Fibroblast of gingiva (primary cell): ENCODE results near the gene WDR27.
"Not testable (repeated sequence)": the region's sequence is repeated elsewhere in the genome, so short reads cannot be mapped to it uniquely, and the experiment has no call there.

ENCODE experiments used
- DNase-seq: peaks from one replicate; pipeline ENCODE4 v3.0.0-alpha.2; 2011; ENCODE audit warnings: low read depth

The WDR27 gene

DNA sequence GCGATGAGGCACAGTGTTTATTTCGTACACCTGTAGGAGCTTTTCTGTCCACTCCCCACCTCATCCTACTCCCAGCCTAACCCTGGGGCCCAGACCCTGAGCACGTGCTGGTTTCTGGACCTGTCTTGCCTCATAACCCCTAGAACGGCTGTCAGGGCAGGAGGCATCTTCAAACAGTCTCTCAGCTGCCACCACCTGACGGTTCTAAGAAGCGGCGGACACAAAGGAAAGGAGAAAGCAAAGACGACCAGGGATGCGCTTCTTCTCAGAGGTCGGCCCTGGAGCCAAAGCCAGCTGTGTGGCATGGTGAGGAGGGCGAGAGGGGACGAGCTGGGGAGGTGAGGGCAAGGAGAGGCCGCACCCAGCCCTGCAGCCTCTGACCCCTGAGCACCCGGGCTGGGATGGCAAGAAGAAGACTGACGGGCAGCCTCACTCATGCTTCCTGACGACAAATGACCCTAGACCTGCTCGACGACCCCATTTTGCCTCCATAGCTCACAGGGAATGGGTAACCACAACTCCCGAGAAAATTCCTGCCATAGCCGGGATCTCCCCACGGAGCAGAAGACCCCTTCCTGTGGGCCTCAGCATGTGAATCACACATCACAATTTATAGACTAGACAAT is 62.1 kb downstream of the WDR27 start:
- no peak for DNase-seq

DNA sequence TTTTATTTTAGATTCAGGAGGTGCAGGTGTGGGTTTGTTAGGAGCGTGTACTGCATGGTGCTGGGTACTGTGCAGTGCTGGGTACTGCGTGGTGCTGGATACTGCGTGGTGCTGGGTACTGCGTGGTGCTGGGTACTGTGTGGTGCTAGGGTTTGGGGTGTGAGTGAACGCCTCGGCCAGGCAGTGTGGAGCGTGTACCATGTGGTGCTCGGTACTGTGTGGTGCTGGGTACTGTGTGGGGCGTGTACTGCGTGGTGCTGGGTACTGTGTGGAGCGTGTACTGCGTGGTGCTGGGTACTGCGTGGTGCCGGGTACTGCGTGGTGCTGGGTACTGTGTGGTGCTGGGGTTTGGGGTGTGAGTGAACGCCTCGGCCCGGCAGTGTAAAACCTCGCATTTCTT is 62.9 kb downstream of the WDR27 start:
- no peak for DNase-seq

DNA sequence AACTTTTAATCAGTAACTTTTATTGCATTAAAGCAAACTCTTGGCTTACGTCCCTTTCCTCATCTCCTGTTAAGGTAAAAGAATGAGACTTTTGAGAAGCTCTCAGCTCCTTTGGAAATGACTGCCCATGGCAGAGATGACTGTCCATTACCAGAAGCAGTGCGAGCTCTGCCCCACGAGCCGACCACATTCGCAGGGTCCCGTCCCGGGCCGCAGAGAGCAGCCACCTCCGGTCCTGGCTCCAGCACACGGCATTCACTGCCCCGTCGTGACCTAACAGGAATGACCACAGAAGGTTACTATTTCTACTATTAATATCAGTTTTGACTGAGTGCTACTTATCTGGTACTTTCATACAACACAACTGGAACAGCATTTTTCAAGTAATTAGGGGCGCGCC is 63.4 kb downstream of the WDR27 start:
- no peak for DNase-seq

DNA sequence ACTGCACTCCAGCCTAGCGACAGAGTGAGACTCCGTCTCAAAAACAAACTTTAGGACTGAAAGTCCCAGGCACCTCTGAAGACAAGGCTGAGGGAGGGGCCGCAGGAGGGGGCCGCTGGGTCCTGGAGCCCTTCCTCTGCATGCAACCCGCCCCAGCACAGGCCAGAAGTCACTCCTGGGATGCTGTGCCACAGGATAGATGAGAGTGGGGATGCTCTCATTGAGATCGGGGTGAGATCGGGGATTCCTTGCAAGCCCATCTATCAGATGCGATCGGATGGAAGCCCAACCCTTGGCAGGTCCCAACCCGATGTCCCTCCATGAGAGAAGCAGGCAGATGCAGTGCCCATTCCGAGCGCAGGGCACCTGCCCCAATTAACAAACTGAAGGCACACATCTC is 66.5 kb downstream of the WDR27 start:
- no peak for DNase-seq

DNA sequence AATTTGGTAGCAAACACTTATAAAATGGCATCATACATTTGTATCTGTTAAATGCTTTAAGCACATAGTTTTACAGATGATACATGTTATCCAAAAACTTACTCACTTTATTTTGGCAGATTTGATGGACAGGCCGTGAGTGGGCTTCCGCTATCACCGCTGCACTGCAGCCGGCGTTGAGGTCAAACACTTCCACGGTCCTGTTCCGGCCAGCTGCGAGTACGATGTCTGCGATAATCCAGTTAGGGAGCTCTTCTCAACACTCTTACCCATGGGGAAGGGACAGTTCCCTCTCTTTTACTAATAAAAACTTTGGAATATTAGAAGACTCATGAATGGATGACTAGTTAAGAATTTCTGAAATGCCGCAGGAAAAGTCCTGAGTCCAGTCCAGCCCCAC is 69.0 kb downstream of the WDR27 start:
- no peak for DNase-seq

DNA sequence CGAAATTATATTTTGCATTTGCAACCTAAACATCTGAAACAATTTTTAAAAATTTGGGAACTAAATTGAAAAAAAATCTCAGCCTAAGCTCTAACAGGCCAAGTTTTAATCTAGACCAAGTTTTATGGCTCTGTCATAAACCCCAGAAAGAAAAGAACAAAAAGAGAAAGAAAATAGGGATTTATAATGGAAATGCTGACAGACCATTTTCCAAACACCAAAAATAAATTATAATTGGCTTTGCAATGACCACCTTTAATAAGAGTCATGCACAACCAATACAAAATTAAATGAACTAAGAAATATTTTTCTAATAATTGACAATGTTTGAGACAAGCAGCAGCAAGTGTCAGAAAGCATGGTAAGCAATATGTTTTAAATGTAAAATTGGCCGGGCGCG is 72.6 kb downstream of the WDR27 start:
- no peak for DNase-seq

DNA sequence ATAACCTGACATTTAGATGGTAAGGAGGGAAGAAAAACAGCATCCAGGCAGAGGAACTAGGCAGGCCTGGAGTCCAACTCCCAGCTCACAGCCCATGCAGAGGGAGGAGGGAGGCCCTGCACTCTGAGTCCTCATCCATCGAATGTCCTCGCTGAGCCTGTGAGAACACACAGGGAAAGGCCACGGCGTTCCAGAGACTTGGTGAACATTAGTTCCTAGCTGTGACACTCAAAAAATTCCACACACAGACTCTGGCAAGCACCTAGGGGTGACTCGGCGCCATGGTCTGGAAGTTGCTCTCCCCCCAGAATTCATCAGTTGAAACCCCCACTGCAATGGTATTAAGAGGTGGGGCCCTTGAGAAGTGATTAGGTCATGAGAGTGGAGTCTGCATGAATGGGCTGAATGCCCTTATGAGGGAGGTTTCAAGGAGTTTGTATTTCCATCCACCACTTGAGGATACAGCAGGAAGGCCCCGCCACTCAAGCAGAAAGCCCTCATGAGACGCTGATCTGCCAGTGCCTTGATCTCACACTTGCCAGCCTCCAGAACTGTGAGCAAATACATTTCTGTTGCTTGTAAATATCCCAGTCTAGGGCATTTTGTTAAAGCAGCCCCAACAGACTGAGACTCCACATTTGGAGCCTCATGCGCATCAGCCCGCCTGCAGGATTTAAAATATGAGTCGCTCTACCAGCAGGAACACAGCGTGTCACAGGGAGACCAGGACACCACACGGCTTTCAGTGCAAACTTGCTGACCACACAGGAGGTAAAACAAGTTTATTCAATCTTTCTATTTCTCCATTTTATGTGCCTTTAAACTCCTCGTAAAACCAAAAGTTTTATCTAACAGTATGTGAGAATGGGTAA is 73.9 kb downstream of the WDR27 start:
- no peak for DNase-seq

DNA sequence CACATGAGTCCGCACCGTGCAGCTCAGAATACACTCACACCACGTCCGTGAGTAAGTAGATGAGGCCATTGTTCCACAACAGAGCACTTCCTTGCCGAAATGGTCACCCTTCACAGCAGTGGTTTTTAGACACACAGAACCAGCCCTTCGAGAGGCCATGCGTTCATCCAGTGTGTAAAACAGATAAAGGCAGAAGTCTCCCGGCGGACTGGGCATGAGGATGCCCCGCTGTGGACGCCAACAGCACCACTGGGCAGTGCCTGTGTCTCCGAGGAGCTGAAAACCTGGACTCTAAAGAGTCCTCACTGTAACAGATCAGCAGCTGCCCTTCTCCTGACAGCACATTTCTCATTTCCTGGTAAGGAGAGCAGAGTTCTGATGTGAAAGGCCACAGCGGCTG is 75.2 kb downstream of the WDR27 start:
- no peak for DNase-seq

DNA sequence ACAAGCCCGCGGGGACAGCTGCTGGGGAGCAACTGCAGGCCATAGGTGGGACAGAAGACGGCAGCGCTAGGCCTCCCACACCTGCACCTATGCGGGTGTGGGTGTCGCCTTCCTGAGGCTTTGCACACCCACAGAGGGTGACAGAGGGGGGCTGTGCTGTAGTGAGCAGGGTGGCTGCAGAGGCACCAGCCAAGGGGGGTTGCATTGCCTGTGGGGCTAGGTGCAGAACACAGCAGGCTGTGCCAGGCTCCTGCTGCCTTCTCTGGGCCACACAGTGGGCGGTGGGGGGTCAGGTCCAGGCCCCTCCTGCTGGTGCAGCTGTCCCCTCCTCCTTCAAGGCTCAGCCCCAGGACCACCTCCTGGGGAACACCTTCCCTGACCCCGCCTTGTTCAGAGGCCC is 75.7 kb downstream of the WDR27 start:
- no peak for DNase-seq

DNA sequence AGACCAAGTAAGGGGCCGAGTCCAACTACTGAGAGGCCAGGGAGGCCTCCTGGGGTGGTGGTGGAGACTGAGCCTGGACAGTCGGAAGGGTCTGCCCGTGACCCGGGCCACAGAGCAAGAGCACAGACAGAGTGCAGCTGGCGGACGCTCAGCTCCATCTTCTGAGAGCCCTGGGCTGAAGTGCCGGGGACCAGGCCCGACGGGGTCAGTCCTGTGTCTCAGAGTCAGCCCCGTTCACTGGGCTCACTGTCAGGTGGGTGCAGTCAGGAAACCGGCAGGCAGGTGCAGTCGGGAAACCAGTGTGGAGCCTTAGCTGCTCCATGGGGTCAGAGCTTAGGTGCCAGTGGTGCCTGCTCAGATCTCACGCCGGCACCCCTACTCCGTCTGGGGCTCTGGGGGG is 76.5 kb downstream of the WDR27 start:
- no peak for DNase-seq

DNA sequence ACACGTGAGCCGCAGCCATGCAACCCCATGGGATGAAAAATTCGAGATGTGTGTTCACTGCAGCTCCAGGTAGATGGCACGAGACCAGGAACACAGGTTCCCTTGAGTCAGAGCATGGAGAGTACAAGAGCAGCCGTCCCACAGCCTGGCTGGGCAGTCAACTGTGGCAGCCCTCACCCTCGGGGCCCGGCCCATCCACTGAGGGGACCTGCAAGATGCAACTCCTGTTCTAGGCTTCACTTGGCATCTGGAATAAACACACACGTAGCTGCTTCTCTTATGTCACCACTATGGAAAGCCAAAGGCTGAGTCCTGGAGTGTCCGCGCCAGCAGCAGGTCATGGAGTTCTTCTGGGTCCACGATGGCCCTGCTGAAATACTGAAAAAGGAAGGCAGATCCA is 77.0 kb downstream of the WDR27 start:
- no peak for DNase-seq

DNA sequence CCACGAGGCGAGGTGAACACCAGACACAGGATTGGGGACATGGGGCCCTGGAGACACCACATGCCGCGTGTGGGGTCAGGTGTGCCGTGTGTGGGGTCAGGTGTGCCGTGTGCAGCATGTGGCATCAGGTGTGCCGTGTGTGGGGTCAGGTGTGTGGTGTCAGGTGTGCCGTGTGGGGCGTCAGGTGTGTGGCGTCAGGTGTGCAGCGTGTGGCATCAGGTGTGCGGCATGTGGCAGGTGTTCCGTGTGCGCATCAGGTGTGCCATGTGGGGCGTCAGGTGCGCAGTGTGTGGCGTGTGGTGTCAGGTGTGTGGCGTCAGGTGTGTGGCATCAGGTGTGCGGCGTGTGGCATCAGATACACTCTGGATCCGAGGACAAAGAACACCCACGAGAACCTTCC is 77.9 kb downstream of the WDR27 start:
- no peak for DNase-seq

DNA sequence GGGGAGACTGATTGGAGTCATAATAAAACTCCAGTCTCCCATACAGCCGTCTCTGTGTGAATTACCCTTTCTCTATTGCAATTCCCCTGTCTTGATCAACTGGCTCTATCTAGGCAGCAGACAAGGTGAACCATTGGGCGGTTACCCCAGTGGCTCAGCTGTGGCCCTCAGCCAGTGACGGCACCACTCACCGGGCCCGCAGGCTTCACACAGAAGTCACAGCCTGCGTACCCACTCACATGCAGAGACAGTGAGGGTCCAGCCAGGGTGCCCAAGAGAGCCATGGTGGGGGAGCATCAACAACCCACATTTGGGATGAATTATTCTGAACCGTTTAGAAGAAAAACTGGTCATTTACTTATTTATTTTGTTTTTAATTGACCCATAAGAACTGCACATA is 78.5 kb downstream of the WDR27 start:
- no peak for DNase-seq

DNA sequence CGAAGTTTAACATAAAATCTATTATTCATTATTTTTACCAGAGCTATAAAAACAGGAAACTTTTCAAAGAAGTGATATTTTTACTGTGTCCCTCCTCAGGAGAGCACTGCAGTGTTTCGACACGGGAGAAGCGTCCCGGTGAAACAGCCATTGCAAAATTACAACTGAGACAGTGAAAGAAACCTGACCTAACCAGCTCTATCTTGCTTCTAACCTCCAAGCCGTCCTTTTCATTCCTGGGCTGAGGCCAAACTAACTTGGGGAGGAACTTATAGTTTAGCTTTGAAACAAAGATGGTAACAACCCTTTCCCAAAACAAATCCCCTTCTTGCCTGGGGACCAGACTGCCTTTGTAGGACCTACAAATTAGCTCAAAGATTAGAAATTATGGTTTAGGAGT is 79.2 kb downstream of the WDR27 start:
- DNase-seq: no peak

DNA sequence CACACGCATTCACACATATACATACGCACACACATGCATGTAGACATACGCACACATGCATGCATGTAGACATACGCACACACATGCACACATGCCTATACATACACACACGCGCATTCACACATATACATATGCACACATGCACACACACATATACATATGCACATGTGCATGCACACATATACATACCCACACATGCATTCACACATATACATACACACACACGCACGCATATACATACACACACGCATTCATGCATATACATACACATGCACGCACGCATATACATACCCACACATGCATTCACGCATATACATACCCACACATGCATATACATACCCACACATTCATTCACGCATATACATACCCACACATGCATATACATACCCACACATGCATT is 80.5 kb downstream of the WDR27 start:
- no peak for DNase-seq

DNA sequence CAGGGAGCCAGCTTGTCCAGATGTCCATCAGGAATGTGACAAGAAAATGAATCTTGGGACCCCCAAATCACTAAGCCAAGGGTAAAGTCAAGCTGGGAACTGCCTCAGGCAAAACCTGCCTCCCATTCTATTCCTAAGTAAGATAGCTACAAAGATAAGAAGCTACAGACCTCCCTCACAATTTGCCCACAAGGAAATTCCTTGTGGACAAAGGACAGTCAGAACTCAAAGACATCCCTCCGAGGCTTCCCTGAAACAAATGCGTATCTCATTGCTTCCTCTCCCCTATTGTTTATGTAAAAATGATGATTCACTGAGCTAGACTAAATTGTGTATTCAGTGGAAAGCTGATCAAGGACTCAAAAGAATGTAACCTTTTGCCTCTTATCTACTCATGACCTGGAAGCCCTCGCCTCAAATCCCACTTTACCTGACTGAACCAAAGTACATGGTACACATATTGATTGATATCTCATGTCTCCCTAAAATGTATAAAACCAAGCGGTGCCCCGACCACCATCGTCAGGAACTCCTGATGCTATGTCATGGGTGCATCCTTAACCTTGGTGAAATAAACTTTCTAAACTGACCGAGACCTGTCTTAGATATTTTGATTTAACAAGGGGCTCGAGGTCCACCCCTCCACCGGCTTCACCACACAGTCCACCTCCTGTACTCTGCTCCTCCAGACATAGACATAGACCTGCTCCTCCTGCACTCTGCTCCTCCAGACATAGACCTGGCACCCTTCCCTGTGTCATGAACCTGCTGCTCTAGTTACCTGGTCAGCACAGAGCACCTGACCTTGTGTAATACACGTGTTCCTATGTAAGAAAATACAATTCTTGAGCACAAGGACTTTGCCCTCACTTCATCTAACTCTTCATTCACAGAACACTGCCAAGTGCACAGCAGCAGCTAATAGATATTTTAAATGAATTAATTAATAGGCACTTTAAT is 81.4 kb downstream of the WDR27 start:
- DNase-seq: peak; percentile 21

DNA sequence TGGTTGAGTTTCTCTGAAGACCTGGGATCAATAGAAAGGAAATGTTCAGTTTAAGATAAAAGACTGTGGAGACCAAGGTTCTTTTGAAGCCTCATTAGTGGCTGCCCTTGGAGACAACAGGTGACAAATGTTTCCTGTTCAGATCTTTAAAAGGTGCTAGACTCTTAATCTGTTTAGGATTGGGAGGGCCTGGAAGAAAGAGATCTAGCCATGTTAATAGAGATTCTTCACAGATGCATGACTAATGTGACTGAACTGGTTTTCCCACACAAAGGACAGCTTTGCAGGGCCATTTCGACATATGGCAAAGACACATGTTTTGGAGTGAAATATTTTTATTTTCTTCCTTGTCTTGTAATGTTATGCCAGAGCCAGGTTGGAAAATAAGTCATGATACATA is 82.2 kb downstream of the WDR27 start:
- peak; percentile 30 for DNase-seq

DNA sequence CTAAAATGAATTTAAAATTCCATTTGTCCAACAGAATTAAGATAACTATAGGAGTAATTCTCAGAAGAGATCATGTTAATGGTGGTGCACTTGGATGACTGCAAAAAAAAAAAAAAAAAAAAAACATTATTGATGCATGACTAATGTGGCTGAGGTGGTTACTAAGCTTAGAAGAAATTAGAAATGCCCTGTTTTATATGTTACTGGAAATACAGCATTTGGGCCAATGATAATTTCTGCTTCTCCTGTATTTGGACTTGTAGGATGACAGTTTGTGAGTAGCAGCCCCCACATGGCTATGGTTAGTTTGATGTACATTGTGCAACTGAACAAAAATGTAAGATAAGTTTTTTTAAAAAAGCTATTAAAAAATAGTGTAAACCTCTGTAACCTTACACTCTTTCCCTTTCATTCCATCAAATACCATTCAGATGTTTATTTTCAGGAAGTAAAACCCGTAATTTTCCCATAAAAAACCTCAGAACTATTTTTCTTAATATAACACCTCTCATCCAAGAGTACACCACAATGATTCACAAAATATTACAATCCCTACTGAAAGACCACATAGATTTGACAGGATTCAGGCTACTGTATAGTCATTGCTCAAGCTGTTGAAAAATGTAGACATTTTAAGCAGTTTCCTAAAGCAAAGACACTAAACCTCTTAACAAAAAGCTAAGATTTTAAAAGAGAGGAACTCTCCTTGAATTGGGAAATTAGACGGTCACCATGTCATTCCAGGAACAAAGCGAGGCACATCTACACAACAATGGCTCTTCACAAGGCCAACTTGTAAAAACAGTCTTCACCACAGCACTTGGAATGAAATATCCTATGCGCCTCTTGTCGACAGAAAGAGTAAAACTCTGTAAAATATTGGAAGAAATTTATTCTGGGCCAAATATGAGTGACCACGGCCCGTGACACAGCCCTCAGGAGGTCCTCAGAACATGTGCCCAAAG is 83.0 kb downstream of the WDR27 start:
- peak; percentile 90 for DNase-seq

DNA sequence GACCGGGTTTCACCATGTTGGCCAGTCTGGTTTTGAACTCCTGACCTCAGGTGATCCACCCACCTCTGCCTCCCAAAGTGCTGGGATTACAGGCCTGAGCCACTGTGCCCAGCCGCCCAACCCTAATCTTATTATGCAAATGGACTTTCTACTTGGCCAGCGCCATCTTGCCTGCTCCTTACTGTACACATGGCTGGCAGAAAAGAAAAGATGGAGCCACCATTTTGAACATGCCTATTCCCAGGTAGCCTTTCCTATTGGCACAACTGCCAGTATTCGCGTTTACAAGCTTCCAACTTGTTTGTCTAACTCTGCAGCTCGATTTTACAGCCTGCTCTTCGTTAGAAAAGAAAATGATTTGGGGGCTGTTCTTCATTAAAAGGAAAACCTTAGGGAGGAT is 84.3 kb downstream of the WDR27 start:
- no peak for DNase-seq

DNA sequence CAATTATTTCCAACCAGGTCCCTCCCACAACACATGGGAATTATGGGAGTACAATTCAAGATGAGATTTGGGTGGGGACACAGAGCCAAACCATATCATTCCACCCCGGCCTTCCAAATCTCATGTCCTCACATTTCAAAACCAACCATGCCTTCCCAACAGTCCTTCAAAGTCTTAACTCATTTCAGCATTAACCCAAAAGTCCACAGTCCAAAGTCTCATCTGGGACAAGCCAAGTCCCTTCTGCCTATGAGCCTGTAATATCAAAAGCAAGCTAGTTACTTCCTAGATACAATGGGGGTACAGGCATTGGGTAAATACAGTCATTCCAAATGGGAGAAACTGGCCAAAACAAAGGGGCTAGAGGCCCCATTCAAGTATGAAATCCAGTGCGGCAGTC is 93.2 kb downstream of the WDR27 start:
- not testable (repeated sequence) for DNase-seq

DNA sequence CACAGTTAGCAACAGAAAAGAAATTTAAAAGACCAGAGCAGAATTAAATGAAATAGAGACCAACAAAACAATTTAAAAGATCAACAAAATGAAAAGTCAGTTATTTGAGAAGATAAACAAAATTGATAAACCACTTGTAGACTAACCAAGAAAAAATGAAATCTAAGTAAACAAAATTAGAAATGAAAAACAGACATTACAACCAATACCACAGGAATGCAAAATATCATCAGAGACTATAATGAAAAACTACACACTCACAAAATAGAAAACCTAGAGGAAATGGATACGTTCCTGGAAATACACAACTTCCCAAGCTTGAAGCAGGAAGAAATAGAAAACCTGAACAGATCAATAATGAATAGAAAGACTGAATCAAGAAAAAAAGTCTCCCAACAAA is 97.8 kb downstream of the WDR27 start:
- DNase-seq: peak; percentile 57

DNA sequence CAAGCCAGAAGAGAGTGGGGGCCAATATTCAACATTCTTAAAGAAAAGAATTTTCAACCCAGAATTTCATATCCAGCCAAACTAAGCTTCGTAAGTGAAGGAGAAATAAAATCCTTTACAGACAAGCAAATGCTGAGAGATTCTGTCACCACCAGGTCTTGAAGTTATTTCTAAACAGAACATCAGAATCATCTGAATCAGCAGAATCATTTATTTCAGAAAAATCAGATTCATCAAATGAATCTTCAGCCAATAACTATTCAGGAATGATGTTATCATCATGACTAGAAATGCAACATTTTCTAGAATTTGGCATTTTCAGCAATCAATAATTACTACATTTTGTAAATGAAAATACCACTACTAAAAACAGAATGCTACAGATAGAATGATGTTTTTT is 100.7 kb downstream of the WDR27 start:
- not testable (repeated sequence) for DNase-seq
